ENCODE measurements around the gene FRG2B.
"Not testable (repeated sequence)": the region's sequence is repeated elsewhere in the genome, so short reads cannot be mapped to it uniquely, and the experiment has no call there.

FRG2B gene

DNA sequence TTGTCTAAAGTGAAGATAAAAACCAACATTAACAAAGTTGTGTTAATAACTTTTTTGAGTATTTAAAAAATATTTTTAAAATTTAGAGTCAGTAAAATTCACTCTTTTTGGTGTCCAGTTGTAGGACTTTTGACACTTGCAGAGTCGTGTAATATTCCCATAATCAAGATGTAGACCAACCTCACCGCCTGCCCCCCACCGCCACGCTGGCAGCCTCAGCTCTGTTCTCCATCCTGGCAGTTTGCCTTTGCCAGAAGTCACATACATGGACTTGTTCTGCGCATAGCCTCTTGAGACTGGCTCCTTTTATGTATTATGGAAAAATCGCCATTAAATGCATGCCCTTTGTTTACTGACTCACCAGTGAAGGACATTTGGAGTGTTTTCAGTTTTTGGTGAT is 33.9 kb downstream of the FRG2B start:
- FAIRE-seq, result no peak

DNA sequence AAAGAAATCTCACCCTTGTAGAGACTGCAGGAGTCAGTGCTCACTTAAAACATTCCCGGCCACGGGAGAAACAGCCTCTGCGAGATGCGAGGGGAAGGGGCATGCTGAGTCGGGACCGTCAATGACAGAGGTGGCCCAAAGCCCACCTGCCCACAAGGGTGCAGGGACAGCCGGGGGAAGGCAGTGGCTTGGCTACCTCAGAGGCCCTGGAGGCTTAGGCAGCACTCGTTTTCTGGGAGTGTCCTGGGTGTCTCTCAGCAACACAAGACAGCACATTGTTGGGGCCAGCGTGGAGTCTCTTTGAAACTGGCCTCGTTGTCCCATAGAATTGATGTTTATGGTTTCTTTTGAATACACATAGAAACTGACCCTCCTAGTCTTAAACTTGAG is 35.6 kb downstream of the FRG2B start:
- no peak for FAIRE-seq

DNA sequence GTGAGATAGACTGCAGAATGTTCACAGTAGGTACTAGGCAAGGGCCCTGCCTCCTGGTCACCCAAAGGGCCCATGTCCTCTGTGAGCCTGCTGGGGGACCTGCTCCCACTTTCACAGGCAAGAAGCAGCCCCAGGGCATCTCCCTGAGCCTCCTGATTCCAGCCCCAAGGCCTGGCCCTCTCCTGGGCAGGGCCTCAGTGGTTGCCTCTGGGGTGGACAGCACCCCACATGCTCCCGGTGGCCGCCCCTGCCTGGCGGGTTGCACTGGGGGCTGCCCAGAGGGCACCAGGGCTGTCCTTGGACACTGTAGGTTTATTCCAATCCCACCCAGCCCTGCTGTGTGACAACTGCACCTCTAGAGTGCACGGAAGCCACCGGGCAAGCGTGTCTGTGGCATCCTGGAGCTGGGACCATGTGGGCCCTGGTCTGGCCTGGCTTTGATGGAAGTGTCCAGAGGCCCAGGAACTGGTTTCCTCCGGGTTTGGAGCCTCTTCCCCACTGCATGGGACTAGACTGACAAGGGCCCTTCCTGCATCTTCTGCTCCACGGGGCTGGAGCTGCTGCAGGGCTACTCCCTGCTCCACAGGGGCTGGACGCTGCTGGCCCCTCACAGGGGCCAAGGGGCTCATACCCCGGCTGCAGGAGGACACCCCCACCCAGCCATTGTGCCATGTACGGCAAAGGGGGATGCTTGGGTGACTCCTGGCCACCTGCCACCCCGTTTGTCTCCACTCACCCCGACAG is 36.2 kb downstream of the FRG2B start:
- no peak for FAIRE-seq

- not testable (repeated sequence) for FAIRE-seq
These were observed 49.6 kb downstream of the FRG2B start for GRCh38 chr10:133577037-133577436.
